Mucosa of descending colon (tissue), 3 donors: ENCODE data around the gene CHFR. TPM values are rescaled to one million over a fixed set of nuclear protein-coding genes. Genes with fewer than 3 reads are reported as not detected.
"Not testable (repeated sequence)": the region's sequence is repeated elsewhere in the genome, so short reads cannot be mapped to it uniquely, and the experiment has no call there.

Experiments
- ATAC-seq: fragments of 200-7000 bp; cut with Tn5 transposase; one replicate; pipeline ENCODE4 v1.9.1; 2020; ENCODE audit warnings: mild to moderate bottlenecking, moderate library complexity
- DNase-seq, 3 donors: peaks; one replicate each; pipeline ENCODE4 v3.0.0-alpha.2; 2020
- H3K36me3 ChIP-seq: fragments of 200-600 bp; one replicate; pipeline ENCODE4 v1.8.0; 2021; ENCODE audit warnings: low read depth, mild to moderate bottlenecking
- H3K4me1 ChIP-seq: fragments of 200-600 bp; one replicate; pipeline ENCODE4 v1.8.0; 2021; ENCODE audit warnings: low read depth, mild to moderate bottlenecking
- H3K4me3 ChIP-seq: fragments of 200-600 bp; one replicate; pipeline ENCODE4 v1.8.0; 2021; ENCODE audit warnings: mild to moderate bottlenecking
- H3K9me3 ChIP-seq: fragments of 200-600 bp; one replicate; pipeline ENCODE4 v1.8.0; 2021; ENCODE audit warnings: mild to moderate bottlenecking
- CTCF ChIP-seq: fragments of 200-600 bp; IDR thresholded peaks from one replicate; pipeline ENCODE4 v1.8.0; 2022; ENCODE audit warnings: antibody characterized with exemption, mild to moderate bottlenecking
- intact Hi-C, 2 donors: fragments of 100-400 bp; cut with DNase I in 1 of 2; cut with micrococcal nuclease in 1 of 2; formaldehyde crosslinking; loops; one replicate each; pipeline versions ENCODE4 v1.11.0 to v1.11.1; 2022; cut with DNase I, micrococcal nuclease
- total RNA-seq, 3 donors: library from RNA; stranded (reverse); fragmentation: NEBNext Ultra II Directional in 2 of 3; extraction: Animal tissue kit (Norgen Biotek cat#: 25700) in 2 of 3; gene quantifications; one replicate each; pipeline versions ENCODE4 v1.2.1 to v1.2.4, GENCODE V29; 2021 to 2023
- donor health status: DM: no; HTN: no; CAD: no; lungs with moderate emphysema.
- donor health status: DM: no; HTN: no; CAD: no.
- donor health status: DM: no; HTN: yes; CAD: no.

The CHFR gene
- total RNA-seq, 3 donors from 2014 or later = 50.6 to 65.9 (median 50.7) TPM

DNA sequence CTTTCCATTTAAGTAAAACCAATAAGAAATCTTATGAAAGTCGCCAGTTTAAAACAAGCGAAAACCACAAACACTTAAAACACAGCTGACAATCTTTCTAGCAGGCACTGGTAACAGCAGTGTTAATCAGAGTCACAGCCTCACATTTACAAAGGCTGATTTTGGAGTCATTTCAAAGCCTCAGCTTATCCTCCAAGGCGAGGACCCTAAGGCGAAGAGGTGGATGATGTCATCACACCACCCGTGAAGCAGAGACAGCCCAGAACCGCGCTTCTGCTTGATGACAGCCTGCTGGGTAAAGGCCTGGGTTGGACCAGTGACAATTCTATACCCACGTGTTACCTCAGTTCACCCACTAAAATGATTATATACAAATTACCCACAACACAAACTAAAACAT, 68.8 kb downstream of the CHFR start:
- Histone ChIP-seq H3K4me1 (peaks cover 3% of the 10 kb centered on the region), H3K4me3 (no peak overlapping the region), H3K9me3 (no peaks in the 10 kb centered on the region), H3K36me3 (peaks cover 16% of the 10 kb centered on the region)
- intact Hi-C loops = no loop called here
- TF ChIP-seq CTCF = no peak
- no peak for ATAC-seq
- no peak for DNase-seq

GRCh38 chr12:132814232-132814631, 73.2 kb downstream of the CHFR start:
- DNase-seq (no peak), ATAC-seq (no peak)
- H3K9me3 ChIP-seq = no peaks in the 10 kb centered on the region
- no peak overlapping the region for H3K4me3 ChIP-seq
- H3K36me3 ChIP-seq = peaks cover 20% of the 10 kb centered on the region
- intact Hi-C loops = no loop called here
- no peaks in the 10 kb centered on the region for H3K4me1 ChIP-seq
- no peak for TF ChIP-seq CTCF

- intact Hi-C loops = no loop called here
- H3K36me3 ChIP-seq = peaks cover 20% of the 10 kb centered on the region
Observed at GRCh38 chr12:132813443-132813842, 74.0 kb downstream of the CHFR start.

DNA sequence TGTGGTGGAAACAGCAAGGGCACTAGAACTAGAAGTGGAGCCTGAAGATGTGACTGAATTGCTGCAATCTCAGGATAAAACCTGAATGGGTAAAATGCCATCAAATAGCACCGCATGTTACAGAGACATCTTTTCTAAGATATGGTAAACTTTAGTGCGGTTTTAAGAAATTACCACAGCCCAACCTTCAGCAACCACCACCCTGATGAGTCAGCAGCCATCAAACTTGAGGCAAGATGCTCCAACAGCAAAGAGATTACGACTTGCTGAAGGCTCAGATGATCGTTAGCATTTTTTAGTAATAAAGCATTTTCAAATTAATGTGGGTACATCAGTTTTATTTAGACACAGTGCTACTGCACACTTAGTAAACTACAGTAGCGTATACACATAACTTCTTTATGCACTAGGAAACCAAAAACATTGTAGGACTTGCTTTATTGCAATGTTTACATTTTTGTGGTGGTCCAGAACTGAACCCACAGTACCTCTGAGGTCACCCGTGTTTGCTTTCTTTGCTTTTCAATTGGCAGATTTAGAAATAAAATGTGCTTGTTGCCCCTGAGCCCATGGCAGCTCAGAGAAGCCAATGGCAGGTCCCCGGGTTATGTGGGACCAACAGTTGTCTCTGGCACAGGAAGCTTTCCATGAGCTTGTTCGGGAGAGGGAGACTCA, 74.6 kb downstream of the CHFR start:
- no peak for TF ChIP-seq CTCF
- DNase-seq = no peak
- peaks cover 20% of the 10 kb centered on the region for H3K36me3 ChIP-seq
- ATAC-seq = no peak
- no peaks in the 10 kb centered on the region for H3K9me3 ChIP-seq
- intact Hi-C loops = no loop called here
- H3K4me3 ChIP-seq = no peak overlapping the region
- no peaks in the 10 kb centered on the region for H3K4me1 ChIP-seq

More at GRCh38 chr12:132813443-132813842, 74.0 kb downstream of the CHFR start:
- ATAC-seq = no peak
- Histone ChIP-seq H3K9me3 (no peaks in the 10 kb centered on the region), H3K4me3 (no peak overlapping the region), H3K4me1 (no peaks in the 10 kb centered on the region)
- no peak for TF ChIP-seq CTCF
- DNase-seq = no peak

GRCh38 chr12:132809391-132809790, 78.0 kb downstream of the CHFR start:
- H3K4me3 ChIP-seq, H3K9me3 ChIP-seq, intact Hi-C loops, H3K4me1 ChIP-seq, ATAC-seq, H3K36me3 ChIP-seq: not testable (repeated sequence)
- DNase-seq = peak in 1 of 3 donors; percentile 35

DNA sequence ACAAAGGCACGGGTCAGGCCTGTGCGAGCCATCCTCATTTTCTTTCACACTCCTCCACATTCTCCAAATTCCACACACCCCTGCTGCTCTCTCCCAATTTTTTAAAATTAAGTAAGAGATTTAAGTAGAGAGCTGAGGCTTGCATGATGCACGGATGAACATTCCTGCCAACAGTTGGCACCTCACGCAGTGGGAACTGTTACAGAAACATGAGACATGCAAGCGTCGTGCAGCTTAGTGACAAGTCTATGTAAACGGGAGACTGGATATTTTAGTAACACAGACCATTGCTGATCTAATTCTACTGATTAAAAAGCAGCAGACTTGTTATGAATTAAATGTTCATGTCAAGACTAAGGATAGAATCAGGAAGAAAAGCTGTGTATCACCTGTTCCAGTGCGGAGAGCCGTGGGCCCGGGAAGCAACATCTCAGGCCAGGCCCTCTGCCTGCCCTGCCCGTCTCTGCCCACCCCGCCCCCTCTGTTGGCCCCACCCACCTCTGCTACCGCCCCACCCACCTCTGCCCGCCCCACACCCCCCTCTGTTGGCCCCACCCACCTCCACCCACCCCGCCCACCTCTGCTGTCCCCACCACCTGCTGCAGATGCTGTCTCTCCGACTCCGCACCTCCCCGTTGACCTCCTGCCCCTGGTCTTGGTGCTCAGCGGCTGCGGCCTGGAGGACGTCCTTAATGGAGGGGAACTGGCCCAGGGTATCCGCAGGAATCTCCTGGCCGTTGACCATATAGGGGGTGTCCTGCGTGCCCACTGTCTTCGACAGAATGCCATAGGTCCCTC, 79.9 kb downstream of the CHFR start:
- ATAC-seq (no peak), DNase-seq (no peak)
- intact Hi-C loops = no loop called here
- Histone ChIP-seq H3K36me3 (peaks cover 12% of the 10 kb centered on the region), H3K4me1 (no peaks in the 10 kb centered on the region), H3K4me3 (no peak overlapping the region), H3K9me3 (no peaks in the 10 kb centered on the region)
- no peak for TF ChIP-seq CTCF
